GM19395 (cell line): ENCODE data around the gene YLPM1.
"Not testable (repeated sequence)": the region's sequence is repeated elsewhere in the genome, so short reads cannot be mapped to it uniquely, and the experiment has no call there.

Experiments used
- ATAC-seq: cut with Tn5 transposase; IDR thresholded peaks from one replicate; pipeline ENCODE4 v1.9.1; 2021; ENCODE audit warnings: mild to moderate bottlenecking, moderate library complexity; ENCODE audit not compliant: unreplicated experiment

The YLPM1 gene

GRCh38 chr14:74762917-74763802, at the start of gene YLPM1:
YLPM1 (plus strand) TSS chr14:74763316; CDS start chr14:74763490, 174 bp downstream.
- peak; percentile 92 for ATAC-seq

- ATAC-seq, result no peak
These were observed 49.8 kb upstream of the YLPM1 start for GRCh38 chr14:74713395-74713735.

GRCh38 chr14:74720526-74720925, 42.6 kb upstream of the YLPM1 start:
- ATAC-seq, result no peak

- ATAC-seq, result no peak
These were observed 40.0 kb upstream of the YLPM1 start for GRCh38 chr14:74723134-74723533.

- no peak for ATAC-seq
These were observed 30.7 kb upstream of the YLPM1 start for GRCh38 chr14:74732387-74732786.

GRCh38 chr14:74733221-74733620, 29.9 kb upstream of the YLPM1 start:
- ATAC-seq, result no peak

GRCh38 chr14:74735125-74735524, 28.0 kb upstream of the YLPM1 start:
- no peak for ATAC-seq

- ATAC-seq, result no peak
These were observed 25.3 kb upstream of the YLPM1 start for GRCh38 chr14:74737753-74738325.

GRCh38 chr14:74739293-74740030, 23.7 kb upstream of the YLPM1 start:
- no peak for ATAC-seq

- ATAC-seq, result no peak
These were observed 15.9 kb upstream of the YLPM1 start for GRCh38 chr14:74747237-74747636.

GRCh38 chr14:74754157-74754556, 9.0 kb upstream of the YLPM1 start:
- no peak for ATAC-seq

- no peak for ATAC-seq
These were observed 8.2 kb upstream of the YLPM1 start for GRCh38 chr14:74754899-74755298.

GRCh38 chr14:74756326-74756725, 6.8 kb upstream of the YLPM1 start:
- no peak for ATAC-seq

GRCh38 chr14:74758505-74758904, 4.6 kb upstream of the YLPM1 start:
- ATAC-seq, result not testable (repeated sequence)

- ATAC-seq, result no peak
These were observed 851 bp downstream of the YLPM1 start for GRCh38 chr14:74763803-74764531.

- no peak for ATAC-seq
These were observed 2.6 kb downstream of the YLPM1 start for GRCh38 chr14:74765721-74766120.

- ATAC-seq, result no peak
These were observed 8.3 kb downstream of the YLPM1 start for GRCh38 chr14:74771399-74771798.

GRCh38 chr14:74784634-74785033, 21.5 kb downstream of the YLPM1 start:
- ATAC-seq, result no peak

- no peak for ATAC-seq
These were observed 22.0 kb downstream of the YLPM1 start for GRCh38 chr14:74785056-74785613.

GRCh38 chr14:74786796-74787315, 23.7 kb downstream of the YLPM1 start:
- no peak for ATAC-seq
